Measurements from ENCODE around the gene SPOUT1. TPM values are rescaled to one million over a fixed set of nuclear protein-coding genes. Genes with fewer than 3 reads are reported as not detected.

Gene SPOUT1
- total and polyA plus RNA-seq, 2 of the 13 experiments (the other 11 are each of a cell fraction or from before 2014, with no cell fraction given): 39.0 to 45.8 TPM

DNA sequence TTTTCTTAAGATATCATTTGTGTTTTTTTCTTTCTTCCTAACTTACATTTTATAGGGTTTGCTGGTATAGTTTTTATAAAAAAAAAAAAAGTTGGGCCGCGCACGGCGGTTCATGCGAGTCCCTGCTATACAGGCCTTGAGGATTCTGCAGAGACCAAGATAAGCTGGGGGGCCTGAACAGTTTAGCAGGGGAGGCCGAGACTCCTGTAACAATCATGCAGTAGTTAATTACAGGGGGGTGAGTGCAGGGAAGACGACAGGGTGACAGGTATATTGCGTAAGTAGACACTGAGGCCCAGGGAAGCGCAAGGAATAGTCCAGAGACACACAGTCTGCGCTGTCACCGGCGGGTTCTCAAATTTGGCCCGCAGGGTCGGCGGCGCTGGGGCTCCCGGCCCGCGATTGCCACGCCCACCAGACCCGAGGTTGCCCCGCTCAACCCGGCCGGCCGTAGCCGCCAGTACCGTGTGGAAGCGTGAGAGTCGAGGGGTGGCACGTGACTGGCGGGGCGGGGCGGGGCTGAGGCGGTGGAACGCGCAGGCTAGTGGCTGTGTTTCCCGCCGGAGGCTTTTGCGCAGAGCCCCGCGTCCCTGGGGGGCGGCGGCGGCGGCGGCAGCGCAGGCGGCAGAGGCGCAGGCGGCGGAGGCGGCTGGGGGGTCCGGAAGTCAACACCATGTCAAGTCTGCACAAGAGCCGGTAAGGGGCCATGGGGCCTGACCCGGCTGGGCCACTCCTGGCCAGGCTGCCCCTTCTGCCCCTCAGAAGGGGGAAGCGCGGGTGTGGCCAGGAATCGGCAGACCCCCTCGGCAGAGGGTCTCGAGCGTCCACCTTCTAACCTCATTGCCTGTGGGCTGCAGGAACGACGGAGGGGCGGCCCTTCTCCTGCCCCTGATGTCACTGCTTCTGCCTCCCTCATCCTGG lies 42.7 kb downstream of the SPOUT1 start, which contains the start of gene TBC1D13 (continued):
- TF ChIP-seq, protein P1, sequence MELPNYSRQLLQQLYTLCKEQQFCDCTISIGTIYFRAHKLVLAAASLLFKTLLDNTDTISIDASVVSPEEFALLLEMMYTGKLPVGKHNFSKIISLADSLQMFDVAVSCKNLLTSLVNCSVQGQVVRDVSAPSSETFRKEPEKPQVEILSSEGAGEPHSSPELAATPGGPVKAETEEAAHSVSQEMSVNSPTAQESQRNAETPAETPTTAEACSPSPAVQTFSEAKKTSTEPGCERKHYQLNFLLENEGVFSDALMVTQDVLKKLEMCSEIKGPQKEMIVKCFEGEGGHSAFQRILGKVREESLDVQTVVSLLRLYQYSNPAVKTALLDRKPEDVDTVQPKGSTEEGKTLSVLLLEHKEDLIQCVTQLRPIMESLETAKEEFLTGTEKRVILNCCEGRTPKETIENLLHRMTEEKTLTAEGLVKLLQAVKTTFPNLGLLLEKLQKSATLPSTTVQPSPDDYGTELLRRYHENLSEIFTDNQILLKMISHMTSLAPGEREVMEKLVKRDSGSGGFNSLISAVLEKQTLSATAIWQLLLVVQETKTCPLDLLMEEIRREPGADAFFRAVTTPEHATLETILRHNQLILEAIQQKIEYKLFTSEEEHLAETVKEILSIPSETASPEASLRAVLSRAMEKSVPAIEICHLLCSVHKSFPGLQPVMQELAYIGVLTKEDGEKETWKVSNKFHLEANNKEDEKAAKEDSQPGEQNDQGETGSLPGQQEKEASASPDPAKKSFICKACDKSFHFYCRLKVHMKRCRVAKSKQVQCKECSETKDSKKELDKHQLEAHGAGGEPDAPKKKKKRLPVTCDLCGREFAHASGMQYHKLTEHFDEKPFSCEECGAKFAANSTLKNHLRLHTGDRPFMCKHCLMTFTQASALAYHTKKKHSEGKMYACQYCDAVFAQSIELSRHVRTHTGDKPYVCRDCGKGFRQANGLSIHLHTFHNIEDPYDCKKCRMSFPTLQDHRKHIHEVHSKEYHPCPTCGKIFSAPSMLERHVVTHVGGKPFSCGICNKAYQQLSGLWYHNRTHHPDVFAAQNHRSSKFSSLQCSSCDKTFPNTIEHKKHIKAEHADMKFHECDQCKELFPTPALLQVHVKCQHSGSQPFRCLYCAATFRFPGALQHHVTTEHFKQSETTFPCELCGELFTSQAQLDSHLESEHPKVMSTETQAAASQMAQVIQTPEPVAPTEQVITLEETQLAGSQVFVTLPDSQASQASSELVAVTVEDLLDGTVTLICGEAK (IDR thresholded peaks at IDR 0.05): no peak
- TF ChIP-seq, protein P1 (CRISPR knock-in tag; IDR thresholded peaks at IDR 0.05): peak; percentile 91
- peak; percentile 93 for TF ChIP-seq GATAD1 (CRISPR knock-in tag; IDR thresholded peaks at IDR 0.05)
- peak; percentile 38; the same call in 1 of the 2 replicates for TF ChIP-seq MTF2 (CRISPR knock-in tag; IDR thresholded peaks at IDR 0.05; ENCODE audit: borderline replicate concordance)
- peak; percentile 27 for TF ChIP-seq STAG1 (CRISPR knock-in tag; IDR thresholded peaks at IDR 0.05)
- TF ChIP-seq, protein P2, sequence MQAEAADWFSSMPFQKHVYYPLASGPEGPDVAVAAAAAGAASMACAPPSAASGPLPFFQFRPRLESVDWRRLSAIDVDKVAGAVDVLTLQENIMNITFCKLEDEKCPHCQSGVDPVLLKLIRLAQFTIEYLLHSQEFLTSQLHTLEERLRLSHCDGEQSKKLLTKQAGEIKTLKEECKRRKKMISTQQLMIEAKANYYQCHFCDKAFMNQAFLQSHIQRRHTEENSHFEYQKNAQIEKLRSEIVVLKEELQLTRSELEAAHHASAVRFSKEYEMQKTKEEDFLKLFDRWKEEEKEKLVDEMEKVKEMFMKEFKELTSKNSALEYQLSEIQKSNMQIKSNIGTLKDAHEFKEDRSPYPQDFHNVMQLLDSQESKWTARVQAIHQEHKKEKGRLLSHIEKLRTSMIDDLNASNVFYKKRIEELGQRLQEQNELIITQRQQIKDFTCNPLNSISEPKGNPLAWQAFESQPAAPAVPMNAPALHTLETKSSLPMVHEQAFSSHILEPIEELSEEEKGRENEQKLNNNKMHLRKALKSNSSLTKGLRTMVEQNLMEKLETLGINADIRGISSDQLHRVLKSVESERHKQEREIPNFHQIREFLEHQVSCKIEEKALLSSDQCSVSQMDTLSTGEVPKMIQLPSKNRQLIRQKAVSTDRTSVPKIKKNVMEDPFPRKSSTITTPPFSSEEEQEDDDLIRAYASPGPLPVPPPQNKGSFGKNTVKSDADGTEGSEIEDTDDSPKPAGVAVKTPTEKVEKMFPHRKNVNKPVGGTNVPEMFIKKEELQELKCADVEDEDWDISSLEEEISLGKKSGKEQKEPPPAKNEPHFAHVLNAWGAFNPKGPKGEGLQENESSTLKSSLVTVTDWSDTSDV (CRISPR knock-in tag; IDR thresholded peaks at IDR 0.05): peak; percentile 93
- TF ChIP-seq HMG20B (CRISPR knock-in tag; conservative IDR thresholded peaks at IDR 0.05): 0 out of 2 replicates have a peak, but pooled peaks have one; percentile 33
- TF ChIP-seq, protein P3, sequence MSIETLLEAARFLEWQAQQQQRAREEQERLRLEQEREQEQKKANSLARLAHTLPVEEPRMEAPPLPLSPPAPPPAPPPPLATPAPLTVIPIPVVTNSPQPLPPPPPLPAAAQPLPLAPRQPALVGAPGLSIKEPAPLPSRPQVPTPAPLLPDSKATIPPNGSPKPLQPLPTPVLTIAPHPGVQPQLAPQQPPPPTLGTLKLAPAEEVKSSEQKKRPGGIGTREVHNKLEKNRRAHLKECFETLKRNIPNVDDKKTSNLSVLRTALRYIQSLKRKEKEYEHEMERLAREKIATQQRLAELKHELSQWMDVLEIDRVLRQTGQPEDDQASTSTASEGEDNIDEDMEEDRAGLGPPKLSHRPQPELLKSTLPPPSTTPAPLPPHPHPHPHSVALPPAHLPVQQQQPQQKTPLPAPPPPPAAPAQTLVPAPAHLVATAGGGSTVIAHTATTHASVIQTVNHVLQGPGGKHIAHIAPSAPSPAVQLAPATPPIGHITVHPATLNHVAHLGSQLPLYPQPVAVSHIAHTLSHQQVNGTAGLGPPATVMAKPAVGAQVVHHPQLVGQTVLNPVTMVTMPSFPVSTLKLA (IDR thresholded peaks at IDR 0.05): peak; percentile 72
- TF ChIP-seq, protein P4, sequence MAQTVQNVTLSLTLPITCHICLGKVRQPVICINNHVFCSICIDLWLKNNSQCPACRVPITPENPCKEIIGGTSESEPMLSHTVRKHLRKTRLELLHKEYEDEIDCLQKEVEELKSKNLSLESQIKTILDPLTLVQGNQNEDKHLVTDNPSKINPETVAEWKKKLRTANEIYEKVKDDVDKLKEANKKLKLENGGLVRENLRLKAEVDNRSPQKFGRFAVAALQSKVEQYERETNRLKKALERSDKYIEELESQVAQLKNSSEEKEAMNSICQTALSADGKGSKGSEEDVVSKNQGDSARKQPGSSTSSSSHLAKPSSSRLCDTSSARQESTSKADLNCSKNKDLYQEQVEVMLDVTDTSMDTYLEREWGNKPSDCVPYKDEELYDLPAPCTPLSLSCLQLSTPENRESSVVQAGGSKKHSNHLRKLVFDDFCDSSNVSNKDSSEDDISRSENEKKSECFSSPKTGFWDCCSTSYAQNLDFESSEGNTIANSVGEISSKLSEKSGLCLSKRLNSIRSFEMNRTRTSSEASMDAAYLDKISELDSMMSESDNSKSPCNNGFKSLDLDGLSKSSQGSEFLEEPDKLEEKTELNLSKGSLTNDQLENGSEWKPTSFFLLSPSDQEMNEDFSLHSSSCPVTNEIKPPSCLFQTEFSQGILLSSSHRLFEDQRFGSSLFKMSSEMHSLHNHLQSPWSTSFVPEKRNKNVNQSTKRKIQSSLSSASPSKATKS (CRISPR knock-in tag; IDR thresholded peaks at IDR 0.05): peak; percentile 89; the same call in 1 of the 2 replicates
- TF ChIP-seq RAD51 (IDR thresholded peaks at IDR 0.05; ENCODE audit: borderline replicate concordance): peak; percentile 72
- TF ChIP-seq ATRX (CRISPR knock-in tag; IDR thresholded peaks at IDR 0.05; ENCODE audit: borderline replicate concordance): no peak
